ENCODE data around the gene UBE2L5. TPM values are rescaled to one million over a fixed set of nuclear protein-coding genes. Genes with fewer than 3 reads are reported as not detected.

Gene UBE2L5
- total and polyA plus RNA-seq, 2 donors (not counting 3 experiments of a cell fraction or from before 2014, with no cell fraction given): not detected

DNA sequence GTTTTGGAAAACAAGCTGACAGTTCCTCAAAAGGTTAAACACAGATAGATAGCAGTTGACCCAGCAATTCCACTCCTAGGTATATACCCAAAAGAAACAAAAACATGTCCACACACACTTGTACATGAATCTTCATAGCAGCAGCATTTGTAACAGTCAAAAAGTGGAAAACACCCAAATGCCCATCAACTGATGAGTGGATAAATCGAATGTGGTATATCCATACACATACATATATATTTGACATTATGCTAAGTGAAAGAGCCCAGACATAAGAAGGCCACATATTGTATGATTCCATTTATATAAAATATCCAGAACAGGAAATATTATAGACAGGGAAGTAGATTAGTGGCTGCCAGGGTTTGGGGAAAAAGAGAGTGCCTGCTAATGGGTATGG is 51.4 kb downstream of the UBE2L5 start:
- Histone ChIP-seq H3K9me1 (replicated peaks; ENCODE audit: control insufficient read depth, extremely low read depth, insufficient read depth, low read length) (no peaks in the 10 kb centered on the region), H4K20me1 (replicated peaks; ENCODE audit: control insufficient read depth, extremely low read depth, insufficient read depth, low read length) (no peaks in the 10 kb centered on the region), H3K9me3 (replicated peaks; ENCODE audit: control insufficient read depth, insufficient read depth, low read length) (no peaks in the 10 kb centered on the region), H3K36me3 (ENCODE audit: control insufficient read depth in 2 of 2, extremely low read depth in 1 of 2, insufficient read depth in 2 of 2, low read length in 2 of 2) (no peaks in the 10 kb centered on the region), H2AFZ (ENCODE audit: low read depth, low read length) (no peak overlapping the region), H3K79me2 (ENCODE audit: control insufficient read depth, insufficient read depth, low read length) (no peaks in the 10 kb centered on the region), H3K27me3 (ENCODE audit: control insufficient read depth in 2 of 2, insufficient read depth in 2 of 2, low read length in 2 of 2) (no peaks in the 10 kb centered on the region), H3K27ac (ENCODE audit: insufficient read depth, low read depth, low read length) (no peak overlapping the region), H3K4me3 (replicated peaks in 1 of 3; ENCODE audit: insufficient read depth in 1 of 3, low read depth in 1 of 3, low read length in 3 of 3) (no peak overlapping the region), H3K4me1 (ENCODE audit: control insufficient read depth, extremely low read depth, insufficient read depth, low read length) (no peaks in the 10 kb centered on the region), H3K9ac (replicated peaks; ENCODE audit: extremely low read depth, insufficient read depth, low read length) (no peak overlapping the region), H3K4me2 (ENCODE audit: insufficient read depth, low read length) (no peak overlapping the region)
- intact Hi-C loops (cut with micrococcal nuclease) (no loop called here), dilution Hi-C loops (cut with MboI; ENCODE audit: extremely low pct_ligation_motif_present, low sequenced_read_pairs) (no loop called here)
- ChIA-PET CTCF (no interaction called here), POLR2A (interaction anchor here (0.5 kb wide), 1 partner anchor 471 kb away, joined by 3 read pairs; no protein-coding TSS in a partner anchor)
- DNase-seq (ENCODE audit: low read depth, low spot score) (no peak), FAIRE-seq (no peak)
- no TSS peak for BruUV-seq (replicated peaks)
- TF ChIP-seq, protein P1, sequence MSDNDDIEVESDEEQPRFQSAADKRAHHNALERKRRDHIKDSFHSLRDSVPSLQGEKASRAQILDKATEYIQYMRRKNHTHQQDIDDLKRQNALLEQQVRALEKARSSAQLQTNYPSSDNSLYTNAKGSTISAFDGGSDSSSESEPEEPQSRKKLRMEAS (IDR thresholded peaks at IDR 0.05; ENCODE audit: insufficient read depth, insufficient read length): no peak
- no peak for TF ChIP-seq POLR2AphosphoS5 (IDR thresholded peaks at IDR 0.05; ENCODE audit: insufficient read depth, low read depth, low read length)
- no peak for TF ChIP-seq EZH2 (IDR thresholded peaks at IDR 0.05; ENCODE audit: borderline replicate concordance, low read depth, low read length, severe bottlenecking)
- TF ChIP-seq POLR2A (IDR thresholded peaks at IDR 0.05; ENCODE audit: low read depth, low read length): no peak

DNA sequence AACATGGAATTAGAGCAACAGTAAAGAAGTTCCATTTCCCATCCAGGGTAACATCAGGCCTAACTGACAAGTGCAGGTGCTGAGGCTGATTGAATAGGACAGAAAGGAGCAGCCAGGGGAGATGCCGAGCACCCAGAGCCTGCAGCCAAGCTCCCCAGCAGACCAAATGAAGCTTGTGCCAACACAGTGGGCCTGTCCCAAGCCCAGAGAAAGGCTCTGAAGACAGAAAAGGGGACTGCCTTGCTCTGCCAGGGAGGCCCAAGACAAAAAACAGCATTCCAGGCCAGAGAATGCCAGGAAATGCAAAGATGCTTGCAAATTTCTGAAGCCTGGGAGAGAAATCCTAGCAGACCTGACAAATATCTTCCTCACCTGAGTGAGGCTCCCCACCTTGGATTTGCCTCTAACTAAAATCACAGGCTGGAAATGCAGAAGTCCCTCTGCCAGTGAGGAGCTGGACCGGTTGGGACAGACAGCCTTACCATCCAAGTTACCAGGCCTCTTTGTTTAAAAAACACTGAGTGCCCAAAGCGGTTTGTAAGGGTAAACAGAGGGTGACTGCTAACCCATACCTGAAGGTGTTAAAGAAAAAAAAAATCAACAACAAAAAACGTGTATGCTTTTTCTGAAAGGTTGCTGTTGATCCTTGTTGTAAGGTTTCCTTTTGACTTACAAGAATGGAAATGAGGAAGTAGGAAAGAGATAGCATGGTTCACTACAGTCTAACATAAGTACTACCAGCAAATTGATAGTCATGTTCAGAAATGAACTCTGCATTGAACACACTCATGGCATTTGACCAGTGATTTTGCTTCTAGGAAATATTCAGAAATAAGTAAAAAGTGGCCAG is 55.3 kb downstream of the UBE2L5 start:
- Histone ChIP-seq H3K4me1 (ENCODE audit: control insufficient read depth, extremely low read depth, insufficient read depth, low read length) (no peaks in the 10 kb centered on the region), H3K4me3 (replicated peaks in 1 of 3; ENCODE audit: insufficient read depth in 1 of 3, low read depth in 1 of 3, low read length in 3 of 3) (no peak overlapping the region), H3K9ac (replicated peaks; ENCODE audit: extremely low read depth, insufficient read depth, low read length) (no peak overlapping the region), H3K9me3 (replicated peaks; ENCODE audit: control insufficient read depth, insufficient read depth, low read length) (no peaks in the 10 kb centered on the region), H3K9me1 (replicated peaks; ENCODE audit: control insufficient read depth, extremely low read depth, insufficient read depth, low read length) (no peaks in the 10 kb centered on the region), H3K27me3 (ENCODE audit: control insufficient read depth in 2 of 2, insufficient read depth in 2 of 2, low read length in 2 of 2) (peaks cover 0 to 3% of the 10 kb centered on the region in 2 experiments), H3K79me2 (ENCODE audit: control insufficient read depth, insufficient read depth, low read length) (no peaks in the 10 kb centered on the region), H3K27ac (ENCODE audit: insufficient read depth, low read depth, low read length) (no peak overlapping the region), H2AFZ (ENCODE audit: low read depth, low read length) (no peak overlapping the region), H3K4me2 (ENCODE audit: insufficient read depth, low read length) (no peak overlapping the region), H4K20me1 (replicated peaks; ENCODE audit: control insufficient read depth, extremely low read depth, insufficient read depth, low read length) (no peaks in the 10 kb centered on the region), H3K36me3 (ENCODE audit: control insufficient read depth in 2 of 2, extremely low read depth in 1 of 2, insufficient read depth in 2 of 2, low read length in 2 of 2) (no peaks in the 10 kb centered on the region)
- ChIA-PET POLR2A (no interaction called here), CTCF (no interaction called here)
- dilution Hi-C loops (cut with MboI; ENCODE audit: extremely low pct_ligation_motif_present, low sequenced_read_pairs) (no loop called here), intact Hi-C loops (cut with micrococcal nuclease) (no loop called here)
- BruUV-seq (replicated peaks): no TSS peak
- DNase-seq (ENCODE audit: low read depth, low spot score) (no peak), FAIRE-seq (no peak)
- no peak for TF ChIP-seq MYC (IDR thresholded peaks at IDR 0.05; ENCODE audit: low read depth, low read length)

Other genes with a start within 250 kb of the UBE2L5 start
- gene KATNAL1, start 114.9 kb upstream of the UBE2L5 start, total RNA-seq: 43.1 and 49.2 TPM in 2 replicates
- 6.9 and 7.2 TPM in 2 replicates for gene KATNAL1, start 114.9 kb upstream of the UBE2L5 start, polyA plus RNA-seq
- gene HMGB1, start 43.4 kb downstream of the UBE2L5 start, total RNA-seq: 670 and 675 TPM in 2 replicates
- 50.1 and 111 TPM in 2 replicates for gene HMGB1, start 43.4 kb downstream of the UBE2L5 start, polyA plus RNA-seq
- gene USPL1, start 195.4 kb downstream of the UBE2L5 start, total RNA-seq: 18.8 and 21.0 TPM in 2 replicates
- gene USPL1, start 195.4 kb downstream of the UBE2L5 start, polyA plus RNA-seq: 12.0 and 14.6 TPM in 2 replicates

Data from endothelial cell of umbilical vein (primary cell).